K562 (cell line): ENCODE data around the gene HPS3. TPM values are rescaled to one million over a fixed set of nuclear protein-coding genes. Genes with fewer than 3 reads are reported as not detected.
A peak's percentile ranks its signal among the peaks of the same experiment; 100 is the strongest.

Experiments
- E2F6 ChIP-seq, 2 experiments: IDR thresholded peaks; 2 replicates each; pipeline ENCODE4 v1.6.1; 2011; ENCODE audit warnings: borderline replicate concordance in 1 of 2, control low read depth in 1 of 2, low read depth in 1 of 2, low read length in 1 of 2, mild to moderate bottlenecking in 1 of 2, mixed read lengths in 1 of 2, moderate library complexity in 1 of 2; ENCODE audit not compliant: insufficient read depth in 1 of 2, insufficient read length in 1 of 2, poor library complexity in 1 of 2, severe bottlenecking in 1 of 2; ENCODE audit errors: extremely low read depth in 1 of 2
- FOXK1 ChIP-seq: sonication (generic); formaldehyde crosslinking; IDR thresholded peaks from 2 replicates; pipeline ENCODE4 v1.8.0; 2022; ENCODE audit warnings: missing genetic modification reagents, mild to moderate bottlenecking, borderline replicate concordance
- FOXK2 ChIP-seq, 2 experiments: fragments of 450-650 bp; IDR thresholded peaks in 1 of 2; conservative IDR thresholded peaks in 1 of 2; 2 replicates each; pipeline ENCODE4 v1.6.1; 2016; ENCODE audit warnings: low read depth in 2 of 2, mild to moderate bottlenecking in 1 of 2
- GMEB1 ChIP-seq: fragments of 250-450 bp; sonication (Bioruptor Pico); IDR thresholded peaks from 2 replicates; pipeline ENCODE4 v1.4.0; 2020; ENCODE audit warnings: mild to moderate bottlenecking
- KAT7 ChIP-seq: sonication (generic); formaldehyde crosslinking; IDR thresholded peaks from 2 replicates; pipeline ENCODE4 v1.8.0; 2022; ENCODE audit warnings: missing genetic modification reagents, mild to moderate bottlenecking, borderline replicate concordance
- NBN ChIP-seq: fragments of 450-650 bp; IDR thresholded peaks from 2 replicates; pipeline ENCODE4 v1.6.1; 2016; ENCODE audit warnings: low read depth, mild to moderate bottlenecking
- NR2C2 ChIP-seq, 2 experiments: fragments of 200-800 bp in 1 of 2; sonication (Bioruptor generic) in 1 of 2; sonication (generic) in 1 of 2; formaldehyde crosslinking in 1 of 2; IDR thresholded peaks; 2 replicates each; pipeline versions ENCODE4 v1.6.1 to v1.8.0; 2016 to 2022; ENCODE audit warnings: mild to moderate bottlenecking in 1 of 2, missing compliant biosample characterization in 1 of 2, missing genetic modification characterization in 1 of 2, missing genetic modification reagents in 1 of 2
- PHF20 ChIP-seq: fragments of 450-650 bp; IDR thresholded peaks from 2 replicates; pipeline ENCODE4 v1.6.1; 2018; ENCODE audit not compliant: partially characterized antibody
- POLR2H ChIP-seq: IDR thresholded peaks from 2 replicates; pipeline ENCODE4 v1.6.1; 2016; ENCODE audit warnings: missing genetic modification characterization, low read depth, mild to moderate bottlenecking, control low read depth, missing compliant biosample characterization, moderate library complexity
- SIN3A ChIP-seq, 2 experiments: fragments of 150-350 bp in 1 of 2; IDR thresholded peaks; 2 replicates each; pipeline ENCODE4 v1.6.1; 2011 to 2016; ENCODE audit warnings: borderline replicate concordance in 2 of 2, low read depth in 2 of 2, low read length in 2 of 2, mild to moderate bottlenecking in 2 of 2, moderate library complexity in 2 of 2; ENCODE audit not compliant: control insufficient read depth in 1 of 2
- TAF1 ChIP-seq: IDR thresholded peaks from 2 replicates; pipeline ENCODE4 v1.6.1; 2011; ENCODE audit warnings: mild to moderate bottlenecking, low read length, moderate library complexity; ENCODE audit not compliant: insufficient read depth, control insufficient read depth, severe bottlenecking; ENCODE audit errors: extremely low read depth
- THAP12 ChIP-seq: fragments of 250-450 bp; sonication (Bioruptor Pico); IDR thresholded peaks from 2 replicates; pipeline ENCODE4 v1.9.0; 2021; ENCODE audit warnings: mild to moderate bottlenecking, inconsistent platforms
- TRIM24 ChIP-seq, 2 experiments: fragments of 450-650 bp; IDR thresholded peaks; 2 replicates each; pipeline ENCODE4 v1.6.1; 2016
- TSC22D4 ChIP-seq: fragments of 450-650 bp; IDR thresholded peaks from 2 replicates; pipeline ENCODE4 v1.6.1; 2016; ENCODE audit warnings: missing genetic modification characterization, missing biosample characterization, control low read depth
- ZBTB12 ChIP-seq: fragments of 250-450 bp; sonication (Bioruptor Pico); IDR thresholded peaks from 2 replicates; pipeline ENCODE4 v1.4.0; 2020
- ZBTB7A ChIP-seq: IDR thresholded peaks from 2 replicates; pipeline ENCODE4 v1.6.1; 2011; ENCODE audit warnings: low read depth, mild to moderate bottlenecking, low read length, moderate library complexity, borderline replicate concordance; ENCODE audit not compliant: control insufficient read depth
- ZKSCAN1 ChIP-seq: fragments of 150-350 bp; IDR thresholded peaks from 2 replicates; pipeline ENCODE4 v1.6.1; 2016; ENCODE audit warnings: low read depth, low read length
- ZNF239 ChIP-seq: fragments of 250-450 bp; sonication (Bioruptor Pico); IDR thresholded peaks from 2 replicates; pipeline ENCODE4 v1.4.0; 2020; ENCODE audit warnings: mild to moderate bottlenecking
- ZNF668 ChIP-seq: fragments of 250-450 bp; sonication (Bioruptor Pico); IDR thresholded peaks from 2 replicates; pipeline ENCODE4 v1.8.0; 2022; ENCODE audit warnings: mild to moderate bottlenecking, inconsistent platforms
- polyA plus RNA-seq, 8 experiments: library from polyadenylated mRNA; depleted of rRNA in 4 of 8; stranded (reverse) in 5 of 8; unstranded in 3 of 8; fragments of >200 nt; fragmentation: Nextera tagmentation in 2 of 8; fragmentation: Illumina TruSeq in 1 of 8; extraction: Ambion mirVana in 2 of 8; extraction: Trizol in 1 of 8; gene quantifications; 2 replicates each; pipeline versions ENCODE4 v1.2.1 to v1.2.3, GENCODE V29; 2011 to 2014; ENCODE audit warnings: inconsistent platforms in 1 of 8, missing spikeins in 1 of 8
- total RNA-seq, 7 experiments: library from RNA; depleted of rRNA in 6 of 7; stranded (reverse); fragments of >200 nt in 6 of 7; fragmentation: Illumina TruSeq in 2 of 7; extraction: Trizol in 2 of 7; gene quantifications; 2 replicates each; pipeline versions ENCODE4 v1.2.1 to v1.2.3, GENCODE V29; 2011 to 2021; ENCODE audit warnings: low replicate concordance in 1 of 7

HPS3 gene
- total and polyA plus RNA-seq, 9 of the 15 experiments (the other 6 are each of a cell fraction or from before 2014, with no cell fraction given): 1.2 to 11.3 (median 7.6) TPM

GRCh38 chr3:149086232-149086988 is 43.0 kb upstream of the HPS3 start, which contains the start of gene HLTF (continued):
- TF ChIP-seq SIN3A (IDR thresholded peaks at IDR 0.05; ENCODE audit: borderline replicate concordance in 2 of 2, control insufficient read depth in 1 of 2, low read depth in 2 of 2, low read length in 2 of 2): peak in 1 of 2 experiments; percentile 11; a peak in 1 of 4 replicates
- TF ChIP-seq POLR2H (tag): peak; percentile 78
- peak; percentile 29; the same call in 1 of the 2 replicates for TF ChIP-seq ZKSCAN1
- no peak for TF ChIP-seq TSC22D4
- TF ChIP-seq NBN: peak; percentile 62; the same call in 1 of the 2 replicates
- TF ChIP-seq NR2C2 (CRISPR knock-in tag; IDR thresholded peaks at IDR 0.05): no peak
- TF ChIP-seq NR2C2 (tag; IDR thresholded peaks at IDR 0.05): peak; percentile 82
- TF ChIP-seq ZNF668 (CRISPR knock-in tag): no peak
- peak; percentile 72 to 85 for TF ChIP-seq TRIM24 (IDR thresholded peaks at IDR 0.05)
- TF ChIP-seq FOXK1: peak; percentile 84; the same call in 1 of the 2 replicates
- 0 out of 4 replicates have a peak, but pooled peaks of 1 of the 2 experiments have one; percentile 23 for TF ChIP-seq FOXK2 (conservative IDR thresholded peaks at IDR 0.05 in 1 of 2, IDR thresholded peaks at IDR 0.05 in 1 of 2; ENCODE audit: low read depth in 2 of 2)
- no peak for TF ChIP-seq THAP12
- TF ChIP-seq KAT7: peak; percentile 94; the same call in 1 of the 2 replicates
- peak; percentile 61 for TF ChIP-seq GMEB1 (CRISPR knock-in tag)
- TF ChIP-seq E2F6 (IDR thresholded peaks at IDR 0.05; ENCODE audit: borderline replicate concordance in 1 of 2, extremely low read depth in 1 of 2, insufficient read depth in 1 of 2, insufficient read length in 1 of 2, low read depth in 1 of 2, low read length in 1 of 2, poor library complexity in 1 of 2, severe bottlenecking in 1 of 2): peak; percentile 100
- TF ChIP-seq PHF20: peak; percentile 58
- TF ChIP-seq TAF1: peak; percentile 52
- TF ChIP-seq ZNF239 (CRISPR knock-in tag): peak; percentile 38; the same call in 1 of the 2 replicates
- 0 out of 2 replicates have a peak, but pooled peaks have one; percentile 39 for TF ChIP-seq ZBTB12 (CRISPR knock-in tag)
- peak; percentile 6; the same call in 1 of the 2 replicates for TF ChIP-seq ZBTB7A
